OCI-M2 (cell line): Measurements from ENCODE around the gene CCDC61.

Experiments used
- DNase-seq: peaks from one replicate; lab custom pipeline; 2025; ENCODE audit not compliant: unreplicated experiment; lab: John Stamatoyannopoulos, UW

CCDC61 gene

DNA sequence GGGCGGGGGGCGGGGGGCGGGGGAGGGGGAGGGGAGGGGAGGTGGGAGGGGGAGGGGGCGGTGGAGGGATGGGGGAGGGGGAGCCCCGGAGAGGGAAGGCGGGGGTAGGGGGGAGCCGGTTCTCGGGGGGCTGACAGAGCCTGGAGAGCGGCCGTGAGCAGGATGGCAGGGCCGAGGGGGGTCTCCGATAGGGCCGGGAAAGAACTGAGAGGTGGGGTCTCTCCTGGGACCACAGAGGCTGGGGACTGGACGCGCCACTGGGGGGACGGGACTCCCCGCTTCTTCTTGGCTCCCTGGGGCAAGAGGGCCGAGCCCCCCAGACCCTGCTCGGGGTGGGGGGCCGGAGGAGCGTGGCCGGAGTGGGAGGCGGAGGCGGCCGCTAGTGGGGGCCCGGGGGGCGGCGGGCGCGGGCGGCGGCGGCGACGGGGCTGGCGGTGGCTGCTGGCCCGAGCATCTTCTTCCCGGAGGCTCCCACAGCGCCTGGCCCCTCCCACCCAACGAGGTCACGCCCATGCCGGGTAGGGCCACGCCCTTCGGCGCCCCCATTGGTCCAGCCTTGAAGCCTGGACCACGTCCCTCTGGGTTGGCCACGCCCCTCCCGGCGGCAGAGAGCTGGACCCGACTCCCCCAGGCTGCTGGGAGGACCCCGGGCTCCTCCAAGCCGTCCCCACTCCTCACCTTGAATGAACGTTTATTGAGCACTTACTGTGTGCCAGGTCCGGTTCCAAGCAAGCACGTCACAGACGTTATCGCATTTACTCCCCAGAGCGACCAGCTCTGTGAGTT is 21.5 kb upstream of the CCDC61 start, which contains the start of gene NOVA2:
Gene NOVA2, minus strand, starts transcription at position 313 of the 786 bp plus-strand sequence. CDS start 514 bp downstream, outside the sequence.
- peak; percentile 16 for DNase-seq

DNA sequence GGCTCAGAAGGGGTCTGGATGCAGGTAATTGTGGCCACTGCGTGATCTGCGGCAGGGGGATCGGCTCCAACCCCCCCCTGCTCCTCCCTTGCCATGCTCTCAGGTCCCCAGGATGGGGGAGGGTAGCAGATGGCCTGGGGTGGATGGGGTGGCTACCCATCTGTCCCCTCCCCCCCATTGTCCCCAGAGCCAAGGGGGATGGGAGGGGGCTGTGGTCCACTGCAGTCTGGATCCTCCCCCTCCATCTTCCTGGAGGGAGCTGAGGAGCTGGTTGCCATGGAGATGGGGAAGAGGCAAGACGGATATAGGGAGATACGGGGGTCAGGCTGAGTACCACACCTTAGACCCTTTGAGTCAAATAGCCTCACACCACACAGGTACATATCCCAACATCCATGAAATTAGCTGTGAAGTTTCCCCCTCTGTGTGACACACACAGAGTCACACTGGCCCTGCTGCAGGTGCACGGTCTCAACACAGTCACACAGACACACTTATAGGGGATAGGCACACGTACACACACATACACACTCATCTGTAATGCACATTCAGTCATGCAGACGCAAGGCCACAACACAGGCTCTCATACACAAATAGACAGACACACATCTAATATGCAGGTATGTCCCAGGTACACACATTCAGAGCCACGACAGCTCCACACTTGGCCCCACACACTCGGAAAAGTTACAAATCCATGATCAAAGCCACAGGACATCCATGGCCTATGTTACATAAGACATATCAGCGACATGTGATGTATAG is 19.8 kb upstream of the CCDC61 start:
- no peak for DNase-seq

DNA sequence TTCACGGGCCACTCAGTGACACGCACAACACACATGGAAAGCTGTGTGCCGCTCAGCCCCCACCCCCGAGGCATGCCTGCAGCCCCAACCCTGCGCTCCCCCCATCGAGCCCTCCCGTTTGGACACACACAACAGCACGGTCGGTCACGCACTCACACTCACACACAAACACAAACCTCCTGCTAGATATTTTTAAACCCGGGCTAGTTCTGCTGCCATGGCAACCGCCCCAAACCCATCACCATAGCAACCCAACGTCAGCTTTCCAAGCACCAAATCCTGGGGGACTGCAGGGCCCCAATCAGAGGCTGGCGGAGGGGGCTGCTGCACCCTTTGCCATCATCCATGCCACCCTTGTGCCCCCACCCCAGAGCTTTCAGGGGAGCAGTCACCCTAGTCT is 19.1 kb upstream of the CCDC61 start:
- DNase-seq, result no peak

DNA sequence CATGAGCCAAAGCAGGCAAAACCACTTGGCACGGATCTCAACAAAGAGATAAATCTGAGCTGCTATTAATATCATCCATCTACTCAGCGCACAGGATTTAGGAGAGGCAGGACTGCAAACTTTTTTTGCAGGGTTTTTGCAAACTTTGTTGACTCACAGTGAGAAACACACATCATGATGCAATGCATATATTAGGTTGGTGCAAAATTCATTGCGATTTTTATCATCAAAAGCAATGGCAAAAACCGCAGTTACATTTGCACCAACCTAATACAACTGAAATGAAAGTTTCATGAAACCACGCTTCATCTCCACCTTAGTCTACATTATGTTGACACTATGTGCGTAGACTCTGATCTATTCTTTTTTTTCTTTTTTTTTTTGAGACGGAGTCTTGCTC is 17.1 kb upstream of the CCDC61 start:
- no peak for DNase-seq

DNA sequence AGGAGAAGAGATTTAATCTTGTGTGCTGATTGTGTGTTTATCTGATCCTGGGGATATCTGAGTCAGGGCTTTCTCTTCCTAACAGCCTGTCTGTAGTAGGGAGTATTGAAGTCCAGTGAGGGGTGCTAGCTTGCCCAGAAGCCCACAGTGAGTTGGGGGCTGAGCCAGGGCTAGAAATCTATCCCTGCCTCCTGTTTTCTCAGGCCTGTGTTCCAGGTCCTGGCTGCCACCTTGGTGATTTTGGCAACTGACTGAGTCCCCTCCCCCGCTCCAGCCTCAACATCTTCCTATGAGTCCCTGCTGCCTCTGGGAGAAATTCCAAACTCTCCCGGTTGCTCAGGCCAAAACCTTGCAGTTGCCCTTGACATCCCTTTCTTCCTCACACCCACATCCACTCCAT is 13.9 kb upstream of the CCDC61 start:
- DNase-seq, result no peak

DNA sequence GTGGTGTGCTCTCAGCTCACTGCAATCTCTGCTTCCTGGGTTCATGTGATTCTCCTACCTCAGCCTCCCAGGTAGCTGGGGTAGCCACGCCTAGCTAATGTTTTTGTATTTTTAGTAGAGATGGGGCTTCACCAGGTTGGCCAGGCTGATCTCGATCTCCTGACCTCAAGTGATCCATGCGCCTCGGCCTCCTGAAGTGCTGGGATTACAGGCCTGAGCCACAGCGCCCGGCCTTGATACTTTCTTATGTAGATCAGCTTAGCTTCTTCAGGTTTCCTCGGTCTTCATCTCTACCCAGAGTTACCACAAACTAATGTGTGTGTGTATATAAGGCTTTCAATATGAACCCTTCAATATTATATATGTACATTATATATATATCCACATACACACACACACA is 9.9 kb upstream of the CCDC61 start:
- DNase-seq, result no peak

DNA sequence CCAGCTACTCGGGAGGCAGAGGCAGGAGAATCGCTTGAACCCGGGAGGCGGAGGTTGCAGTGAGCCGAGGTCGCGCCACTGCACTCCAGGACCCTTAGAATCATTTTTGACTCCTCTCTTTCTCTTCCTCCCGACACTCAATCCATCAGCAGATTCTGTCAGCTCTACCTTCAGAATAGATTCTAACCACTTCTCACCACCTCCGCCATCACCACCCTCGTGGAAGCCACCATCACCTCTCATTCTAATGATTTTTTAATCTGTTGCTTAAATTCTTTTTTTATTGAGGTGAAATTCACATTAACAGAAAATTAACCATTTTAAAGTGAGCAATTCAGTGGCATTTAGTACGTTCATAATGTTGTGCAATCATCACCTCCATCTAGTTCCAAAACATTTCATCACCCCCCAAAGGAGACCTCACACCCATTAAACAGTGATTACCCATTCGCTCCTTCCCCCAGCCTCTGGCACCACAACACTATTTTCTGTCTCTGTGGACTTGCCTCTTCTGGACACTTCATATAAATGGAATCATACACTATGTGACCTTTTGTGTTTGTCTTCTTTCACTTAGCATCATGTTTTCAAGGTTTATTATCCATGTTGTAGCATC is 5.0 kb upstream of the CCDC61 start:
- no peak for DNase-seq

DNA sequence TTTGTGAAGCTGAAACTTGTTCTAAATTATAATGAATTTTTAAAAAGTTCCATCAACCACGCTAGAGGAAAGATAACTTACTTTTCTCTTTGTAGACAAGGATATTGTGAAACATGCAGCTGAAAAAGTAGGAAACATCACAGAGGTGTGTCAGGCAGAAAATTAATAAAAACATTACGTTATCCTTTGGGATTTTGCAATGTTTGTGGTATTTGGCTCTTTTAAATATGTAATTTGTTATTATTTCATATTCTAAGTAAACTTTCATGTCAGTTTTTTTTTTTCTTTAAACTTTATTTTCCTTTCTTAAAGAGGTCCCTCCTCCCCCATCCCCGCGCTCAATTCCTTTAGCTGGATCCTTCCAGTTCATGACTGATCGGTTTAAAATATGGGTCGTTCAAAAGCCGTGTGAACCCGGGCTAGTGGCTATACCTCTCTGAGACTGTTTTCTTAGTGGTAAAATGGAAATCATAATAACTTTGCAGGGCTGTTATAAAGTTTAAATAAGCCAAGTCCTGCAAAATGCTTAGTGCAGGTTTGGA is 740 bp upstream of the CCDC61 start:
- no peak for DNase-seq

DNA sequence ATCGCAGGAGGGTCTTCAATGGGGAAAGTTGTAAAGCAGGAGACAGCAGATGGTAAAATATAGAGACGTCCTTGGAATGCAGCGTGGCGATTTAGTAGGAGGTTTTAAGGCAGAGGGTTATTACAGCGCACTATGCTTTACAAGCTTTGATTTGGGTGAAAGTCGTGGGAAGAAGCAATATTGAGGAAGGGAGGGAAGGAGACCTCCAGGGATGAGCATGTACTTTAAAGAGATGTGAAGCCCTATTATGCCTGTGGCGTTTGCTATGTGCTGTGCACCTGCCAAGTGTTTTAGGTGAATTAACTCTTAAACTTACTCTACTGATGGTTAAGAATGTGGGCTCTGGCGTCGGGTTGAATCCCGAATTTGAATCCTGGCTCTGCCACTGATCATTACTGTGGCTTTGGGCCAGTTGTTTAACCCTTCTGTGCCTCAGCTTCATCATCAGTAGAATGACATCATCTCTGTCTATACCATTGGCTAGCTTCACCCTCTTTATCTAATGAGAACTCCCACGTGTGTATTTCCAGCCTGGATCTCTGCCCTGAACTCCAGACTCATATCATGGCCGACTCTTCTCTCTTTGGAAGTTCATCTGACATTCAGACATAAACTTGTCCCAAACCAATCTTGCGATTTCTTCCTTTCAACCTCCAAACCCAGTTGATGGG is 583 bp downstream of the CCDC61 start:
- no peak for DNase-seq

DNA sequence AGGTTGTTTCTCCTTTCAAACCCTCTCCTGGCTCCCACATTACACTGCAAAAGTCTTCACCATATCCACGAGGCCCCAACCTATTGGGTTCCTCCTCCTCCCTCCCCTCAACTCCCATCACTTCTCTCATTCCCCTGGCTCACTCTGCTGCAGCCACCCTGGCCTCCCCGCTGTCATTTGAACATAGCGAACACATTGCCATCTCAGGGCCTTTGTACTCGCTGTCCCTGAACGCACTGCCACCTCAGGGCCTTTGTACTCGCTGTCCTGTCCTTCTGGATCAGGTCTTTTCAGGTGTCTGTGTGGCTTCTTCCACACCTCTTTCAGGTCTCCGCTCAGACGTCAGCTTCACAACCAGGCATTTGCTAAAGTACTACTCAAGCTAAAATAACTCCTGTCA is 1.7 kb downstream of the CCDC61 start:
- DNase-seq, result no peak

DNA sequence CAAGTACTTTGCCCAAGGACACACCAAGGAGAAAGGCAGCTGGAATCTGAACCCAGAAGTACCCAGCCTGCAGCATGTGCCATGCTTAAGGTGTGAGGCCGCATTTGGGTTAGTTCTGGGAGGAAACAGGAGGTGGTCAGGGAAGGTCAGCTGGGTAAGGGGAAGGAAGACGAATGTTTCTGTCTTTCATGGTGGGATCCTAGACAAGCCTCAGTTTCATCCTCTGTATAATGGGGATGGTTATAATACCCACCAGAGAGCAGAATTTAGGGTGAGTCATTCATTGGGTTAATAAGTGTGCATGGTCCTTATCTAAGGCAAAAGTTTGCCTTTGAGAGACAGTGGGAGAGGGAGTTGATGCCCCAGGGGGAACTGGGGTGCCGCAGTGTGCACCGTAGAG is 3.6 kb downstream of the CCDC61 start:
- DNase-seq, result no peak

DNA sequence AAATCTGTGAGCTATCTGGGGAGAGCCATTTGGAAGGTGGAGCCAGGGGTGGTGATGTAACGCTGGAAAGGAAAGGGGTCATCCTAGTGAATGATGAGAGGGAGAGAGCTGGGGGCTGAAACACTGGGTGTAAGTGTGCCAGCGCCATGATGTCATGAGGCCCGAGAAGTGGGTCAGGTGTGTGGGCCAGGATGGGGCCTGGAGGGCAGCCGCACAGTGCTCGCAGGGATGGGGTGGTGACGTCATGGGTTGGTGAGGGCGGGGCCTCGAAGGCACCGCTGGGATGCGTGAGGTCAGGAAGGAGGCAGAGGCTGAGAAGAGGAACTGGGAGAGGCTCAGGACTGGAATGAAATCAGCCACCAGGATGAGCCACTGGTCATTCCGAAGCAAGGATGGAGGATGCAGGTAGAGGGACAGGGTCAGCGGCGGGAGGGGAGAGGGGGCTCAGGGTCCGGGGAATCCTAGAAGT is 4.4 kb downstream of the CCDC61 start:
- DNase-seq, result no peak

DNA sequence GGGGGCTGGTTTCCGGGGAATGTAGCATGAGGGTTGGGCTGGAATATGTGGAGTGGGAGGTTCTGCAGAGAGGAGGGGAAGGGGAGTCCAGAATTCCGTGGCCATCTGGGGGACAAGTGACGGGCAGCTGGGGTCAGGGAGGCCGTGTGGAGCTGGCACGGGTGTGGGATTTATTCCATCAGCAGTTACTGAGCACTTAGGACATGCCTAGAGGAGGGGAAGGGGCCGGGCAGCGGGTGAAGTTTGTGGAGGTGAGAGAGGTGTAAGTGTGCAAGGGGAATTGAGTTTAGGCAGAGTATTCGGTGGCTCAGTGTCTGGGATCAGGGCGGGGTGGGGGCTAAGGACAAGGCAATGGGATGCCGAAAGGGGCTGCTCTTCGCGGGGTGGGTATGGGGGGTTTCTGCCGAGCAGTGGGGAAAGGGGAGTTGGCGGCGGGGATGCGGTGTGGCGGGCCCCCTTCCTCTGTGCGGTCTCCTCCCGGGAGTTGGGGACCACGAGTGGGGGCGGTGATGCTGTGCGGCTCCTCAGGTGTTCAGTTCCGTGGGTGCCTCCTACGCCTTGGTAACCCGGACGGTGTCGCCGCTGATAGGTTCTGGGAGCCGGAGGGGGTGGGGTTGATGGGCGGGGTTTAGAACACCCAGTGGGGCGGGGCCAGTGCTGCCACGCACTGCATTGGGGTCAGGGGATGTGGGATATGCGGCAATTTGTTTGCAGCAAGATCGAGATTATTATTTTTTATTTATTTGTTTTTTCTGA is 5.4 kb downstream of the CCDC61 start:
- no peak for DNase-seq

DNA sequence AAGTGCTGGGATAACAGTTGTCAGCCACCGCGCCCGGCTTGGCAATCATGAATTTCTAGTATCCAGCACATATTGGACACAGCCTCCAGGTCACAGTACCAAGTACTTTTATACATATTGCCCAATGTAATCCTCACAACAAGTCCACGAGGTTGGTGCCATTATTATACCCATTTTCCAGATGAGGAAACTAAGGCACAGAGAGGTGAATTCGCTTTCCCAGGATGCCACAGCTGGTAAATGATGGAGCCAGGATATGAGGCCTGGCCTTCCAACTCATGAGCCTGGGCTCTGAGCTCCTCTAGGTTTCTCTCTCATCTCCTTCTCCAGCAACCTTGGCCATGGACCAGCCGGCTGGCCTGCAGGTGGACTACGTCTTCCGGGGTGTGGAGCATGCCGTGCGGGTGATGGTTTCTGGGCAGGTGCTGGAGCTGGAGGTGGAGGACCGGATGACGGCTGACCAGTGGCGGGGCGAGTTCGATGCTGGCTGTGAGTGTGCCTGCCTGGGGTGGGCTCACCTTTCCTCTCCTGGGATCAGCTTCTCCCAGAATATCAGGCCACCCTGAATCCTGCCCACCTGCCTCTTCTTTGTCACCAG is 7.5 kb downstream of the CCDC61 start:
- DNase-seq, result no peak

DNA sequence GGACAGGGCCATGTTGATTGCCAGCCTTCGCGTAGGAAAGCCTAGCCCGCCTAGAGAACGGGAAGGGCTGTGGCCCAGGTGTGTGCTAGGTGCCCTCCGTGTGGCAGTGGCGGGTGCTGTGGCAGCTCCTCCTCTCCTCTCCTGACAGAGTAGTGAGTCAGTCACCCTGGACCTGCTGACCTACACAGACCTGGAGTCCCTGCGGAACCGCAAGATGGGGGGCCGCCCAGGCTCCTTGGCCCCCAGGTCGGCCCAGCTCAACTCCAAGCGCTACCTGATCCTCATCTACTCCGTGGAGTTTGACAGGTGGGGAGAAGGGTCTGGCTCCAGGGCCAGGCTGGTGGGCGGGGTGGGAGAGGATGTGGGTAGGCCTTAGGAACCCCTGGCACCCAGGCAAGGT is 11.1 kb downstream of the CCDC61 start:
- no peak for DNase-seq

DNA sequence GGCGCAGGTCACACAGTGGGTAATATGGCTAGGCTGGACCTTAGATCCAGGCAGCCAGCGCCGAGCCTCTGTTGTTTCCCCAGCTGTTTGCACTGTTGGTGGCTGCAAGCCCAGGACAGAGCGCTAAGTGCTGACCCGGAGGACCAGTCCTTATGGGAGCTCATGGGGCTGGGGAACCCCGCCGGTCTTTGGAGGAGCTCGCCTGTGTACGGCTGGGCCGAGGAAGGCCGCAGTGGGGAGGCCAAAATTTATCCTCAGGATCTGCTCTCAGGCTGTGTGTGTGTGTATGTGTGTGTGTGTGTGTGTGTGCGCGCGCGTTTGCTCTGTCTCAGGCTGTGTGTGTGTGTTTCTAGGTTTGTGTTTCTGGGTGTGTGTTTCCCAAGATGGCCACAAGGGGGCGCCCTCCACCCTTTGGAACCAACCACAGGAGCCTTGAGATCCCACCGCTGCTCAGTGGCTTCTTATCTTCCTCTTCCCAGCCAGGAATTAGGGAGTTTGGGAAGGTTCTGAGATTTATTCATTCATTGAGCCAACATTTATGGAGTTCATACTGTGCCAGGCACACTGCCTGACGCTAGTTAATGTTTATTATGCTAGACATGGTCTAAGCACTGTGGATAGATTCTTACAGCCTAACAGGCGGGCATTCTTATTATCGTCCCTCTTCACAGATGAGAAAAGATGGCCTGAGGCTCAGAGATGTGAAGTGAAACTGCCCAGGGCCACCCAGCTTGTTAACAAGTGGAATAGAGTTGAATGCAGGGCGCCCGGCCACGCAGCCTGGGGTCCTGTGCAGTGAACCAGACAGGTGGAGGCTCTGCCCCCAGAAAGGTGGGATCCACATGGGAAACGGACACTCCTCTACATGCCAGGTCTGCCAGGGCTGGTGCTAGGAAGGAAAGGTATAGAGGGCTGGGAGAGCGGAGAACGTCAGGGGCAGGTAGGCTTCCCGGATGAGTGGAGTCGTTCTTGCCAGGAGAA is 14.6 kb downstream of the CCDC61 start:
- peak; percentile 5 for DNase-seq

DNA sequence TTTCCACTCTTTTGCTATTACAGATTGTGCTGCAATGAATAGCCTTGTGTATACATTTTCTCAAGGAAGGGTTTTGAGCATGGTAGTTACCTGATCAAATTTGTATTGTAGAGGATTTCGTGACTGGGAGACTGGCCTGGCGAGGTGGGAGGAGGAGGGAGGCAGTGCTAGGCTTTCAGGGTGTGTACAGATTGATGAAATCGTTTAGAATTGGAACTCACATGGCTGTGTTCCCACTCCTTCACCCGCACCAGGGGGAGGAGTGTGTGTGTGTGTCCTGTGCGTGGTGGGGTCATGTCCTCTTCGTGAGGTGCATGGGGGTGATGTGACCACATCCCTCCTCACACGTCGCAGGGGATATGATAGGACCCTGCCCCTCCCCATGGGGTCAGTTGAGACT is 19.3 kb downstream of the CCDC61 start:
- no peak for DNase-seq

DNA sequence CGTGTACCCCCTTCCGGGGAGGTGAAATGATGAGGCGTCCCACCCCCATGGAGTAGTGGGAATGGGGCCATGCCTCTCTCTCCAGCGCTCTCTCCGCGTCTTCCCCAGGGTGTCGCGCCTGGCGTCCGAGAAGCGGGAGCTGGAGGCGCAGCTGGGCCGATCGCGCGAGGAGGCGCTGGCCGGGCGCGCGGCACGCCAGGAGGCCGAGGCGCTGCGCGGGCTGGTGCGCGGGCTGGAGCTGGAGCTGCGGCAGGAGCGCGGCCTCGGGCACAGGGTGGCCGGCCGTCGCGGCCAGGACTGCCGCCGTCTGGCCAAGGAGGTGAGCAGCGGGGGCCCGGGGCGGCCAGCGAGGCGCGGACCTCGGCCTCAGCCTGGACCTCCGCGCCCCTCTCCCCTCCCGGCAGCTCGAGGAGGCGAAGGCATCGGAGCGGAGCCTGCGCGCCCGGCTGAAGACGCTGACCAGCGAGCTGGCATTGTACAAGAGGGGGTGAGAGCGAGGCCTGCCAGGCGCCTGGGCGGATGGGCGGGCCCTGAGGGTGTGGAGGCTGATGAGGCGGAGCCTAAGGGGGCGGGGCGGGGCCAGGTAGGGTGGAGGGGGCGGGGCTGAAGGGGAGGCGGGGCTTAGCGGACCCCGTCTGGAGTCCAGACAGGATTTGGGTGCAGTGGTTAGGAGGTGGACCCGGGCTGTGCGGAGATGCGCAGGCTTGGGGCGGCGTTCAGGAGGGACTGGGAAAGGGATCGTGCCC is 19.8 kb downstream of the CCDC61 start:
- DNase-seq, result no peak
